GM12864 (cell line): ENCODE measurements around the gene ZNF260.
A peak's percentile ranks its signal among the peaks of the same experiment; 100 is the strongest.
"Not testable (repeated sequence)": the region's sequence is repeated elsewhere in the genome, so short reads cannot be mapped to it uniquely, and the experiment has no call there.

ENCODE experiments used
- DNase-seq: peaks from one replicate; pipeline ENCODE4 v3.0.0-alpha.2; 2011; ENCODE audit warnings: low read depth
- H3K4me3 ChIP-seq: 2 replicates; pipeline ENCODE4 v1.5.1; 2011; ENCODE audit warnings: mild to moderate bottlenecking, low read depth, low read length, control low read depth
- TF ChIP-seq, protein P1 (sequence below): IDR thresholded peaks from 2 replicates; pipeline ENCODE4 v1.5.1; 2011; ENCODE audit warnings: low read depth, mild to moderate bottlenecking, moderate library complexity, low read length, control low read depth, inconsistent platforms; ENCODE audit errors: missing control alignments

ZNF260 gene

GRCh38 chr19:36514012-36514612 lies 14.0 kb downstream of the ZNF260 start:
- DNase-seq, result no peak
- no peak overlapping the region for H3K4me3 ChIP-seq
- TF ChIP-seq, protein P1, sequence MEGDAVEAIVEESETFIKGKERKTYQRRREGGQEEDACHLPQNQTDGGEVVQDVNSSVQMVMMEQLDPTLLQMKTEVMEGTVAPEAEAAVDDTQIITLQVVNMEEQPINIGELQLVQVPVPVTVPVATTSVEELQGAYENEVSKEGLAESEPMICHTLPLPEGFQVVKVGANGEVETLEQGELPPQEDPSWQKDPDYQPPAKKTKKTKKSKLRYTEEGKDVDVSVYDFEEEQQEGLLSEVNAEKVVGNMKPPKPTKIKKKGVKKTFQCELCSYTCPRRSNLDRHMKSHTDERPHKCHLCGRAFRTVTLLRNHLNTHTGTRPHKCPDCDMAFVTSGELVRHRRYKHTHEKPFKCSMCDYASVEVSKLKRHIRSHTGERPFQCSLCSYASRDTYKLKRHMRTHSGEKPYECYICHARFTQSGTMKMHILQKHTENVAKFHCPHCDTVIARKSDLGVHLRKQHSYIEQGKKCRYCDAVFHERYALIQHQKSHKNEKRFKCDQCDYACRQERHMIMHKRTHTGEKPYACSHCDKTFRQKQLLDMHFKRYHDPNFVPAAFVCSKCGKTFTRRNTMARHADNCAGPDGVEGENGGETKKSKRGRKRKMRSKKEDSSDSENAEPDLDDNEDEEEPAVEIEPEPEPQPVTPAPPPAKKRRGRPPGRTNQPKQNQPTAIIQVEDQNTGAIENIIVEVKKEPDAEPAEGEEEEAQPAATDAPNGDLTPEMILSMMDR, result no peak

DNA sequence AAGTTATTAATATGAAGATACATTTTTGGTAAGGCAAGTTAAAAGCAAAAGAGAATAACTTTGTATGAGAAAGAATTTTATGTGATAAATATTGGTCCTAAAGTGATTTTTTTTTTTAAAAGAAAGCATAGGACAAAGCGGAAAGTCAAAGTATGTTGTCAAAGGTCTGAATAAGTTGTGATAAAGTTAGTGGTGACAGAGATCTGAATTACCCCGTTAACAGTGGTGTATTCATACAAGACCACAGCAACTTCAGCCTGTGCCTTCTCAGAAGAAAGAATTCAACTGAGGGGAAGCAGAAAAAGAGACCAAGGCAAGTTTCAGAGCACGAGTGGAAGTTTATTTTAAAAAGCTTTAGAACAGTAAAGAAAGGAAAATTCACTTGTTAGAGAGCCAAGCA lies 19.7 kb downstream of the ZNF260 start:
- TF ChIP-seq, protein P1, result no peak
- H3K4me3 ChIP-seq, result no peak overlapping the region
- no peak for DNase-seq

- TF ChIP-seq, protein P1, result no peak
- H3K4me3 ChIP-seq, result no peak overlapping the region
- no peak for DNase-seq
These were observed 26.1 kb downstream of the ZNF260 start for GRCh38 chr19:36501973-36502372.

GRCh38 chr19:36497001-36497400 lies 31.1 kb downstream of the ZNF260 start:
- TF ChIP-seq, protein P1, result no peak
- no peak overlapping the region for H3K4me3 ChIP-seq
- DNase-seq, result no peak

GRCh38 chr19:36492689-36493453 lies 35.2 kb downstream of the ZNF260 start:
- H3K4me3 ChIP-seq, result not testable (repeated sequence)
- DNase-seq, result peak; percentile 60
- TF ChIP-seq, protein P1, result peak; percentile 73

DNA sequence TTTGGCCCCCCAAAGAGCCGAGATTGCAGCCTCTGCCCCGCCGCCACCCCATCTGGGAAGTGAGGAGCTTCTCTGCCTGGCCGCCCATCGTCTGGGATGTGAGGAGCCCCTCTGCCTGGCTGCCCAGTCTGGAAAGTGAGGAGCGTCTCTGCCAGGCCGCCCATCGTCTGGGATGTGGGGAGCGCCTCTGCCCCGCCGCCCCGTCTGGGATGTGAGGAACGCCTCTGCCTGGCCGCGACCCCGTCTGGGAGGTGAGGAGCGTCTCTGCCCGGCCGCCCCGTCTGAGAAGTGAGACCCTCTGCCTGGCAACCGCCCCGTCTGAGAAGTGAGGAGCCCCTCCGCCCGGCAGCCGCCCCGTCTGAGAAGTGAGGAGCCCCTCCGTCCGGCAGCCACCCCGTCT lies 37.2 kb downstream of the ZNF260 start:
- not testable (repeated sequence) for DNase-seq
- peak overlapping the region; percentile 34 for H3K4me3 ChIP-seq

DNA sequence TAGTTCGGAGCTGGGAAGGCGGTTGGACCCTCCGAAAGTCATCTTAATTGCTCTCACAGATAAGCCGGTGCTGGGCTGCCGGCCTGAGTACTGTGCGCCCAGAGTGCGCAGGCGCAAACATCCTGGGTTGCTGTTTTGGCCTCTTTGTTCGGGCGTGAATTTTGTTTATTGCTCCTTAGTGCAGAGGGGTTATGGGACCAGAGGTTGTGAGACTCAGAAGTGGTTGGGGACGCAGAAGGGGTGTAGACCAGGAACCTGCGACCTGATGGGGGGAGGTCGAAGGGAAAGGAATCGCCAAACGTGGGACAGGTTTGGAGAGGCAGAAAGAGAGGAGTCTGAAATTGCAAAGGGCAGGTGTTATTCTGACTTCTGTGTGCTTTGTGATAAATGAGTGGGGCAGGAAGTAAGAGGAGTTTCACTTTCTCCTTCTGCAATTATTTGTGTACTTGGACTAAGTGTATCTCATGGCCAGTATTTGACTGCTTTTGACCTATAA lies 38.1 kb downstream of the ZNF260 start:
- peak; percentile 86 for DNase-seq
- H3K4me3 ChIP-seq, result peak overlapping the region; percentile 85
- TF ChIP-seq, protein P1, result no peak
